Effector CD8-positive, alpha-beta T cell (primary cell): ENCODE data around the gene PPM1B.
"Not testable (repeated sequence)": the region's sequence is repeated elsewhere in the genome, so short reads cannot be mapped to it uniquely, and the experiment has no call there.

Experiments
- DNase-seq: peaks from one replicate; lab custom pipeline; 2025; lab: John Stamatoyannopoulos, UW

The PPM1B gene

GRCh38 chr2:44200759-44201158 is 32.1 kb downstream of the PPM1B start:
- DNase-seq, result no peak

GRCh38 chr2:44201648-44202165 is 33.0 kb downstream of the PPM1B start:
- no peak for DNase-seq

- DNase-seq, result no peak
These were observed 34.9 kb downstream of the PPM1B start for GRCh38 chr2:44203542-44203941.

GRCh38 chr2:44205169-44205568 is 36.5 kb downstream of the PPM1B start:
- DNase-seq, result no peak

GRCh38 chr2:44207102-44207501 is 38.4 kb downstream of the PPM1B start:
- no peak for DNase-seq

GRCh38 chr2:44207648-44208047 is 39.0 kb downstream of the PPM1B start:
- DNase-seq, result not testable (repeated sequence)

GRCh38 chr2:44210362-44210761 is 41.7 kb downstream of the PPM1B start:
- DNase-seq, result no peak

- DNase-seq, result no peak
These were observed 42.5 kb downstream of the PPM1B start for GRCh38 chr2:44211183-44211582.

GRCh38 chr2:44212302-44212701 is 43.6 kb downstream of the PPM1B start:
- no peak for DNase-seq

- no peak for DNase-seq
These were observed 47.2 kb downstream of the PPM1B start for GRCh38 chr2:44215827-44216226.

- no peak for DNase-seq
These were observed 50.1 kb downstream of the PPM1B start for GRCh38 chr2:44218771-44219170.

- no peak for DNase-seq
These were observed 58.1 kb downstream of the PPM1B start for GRCh38 chr2:44226753-44227152.

GRCh38 chr2:44230378-44230777 is 61.7 kb downstream of the PPM1B start:
- DNase-seq, result no peak

GRCh38 chr2:44233450-44234128 is 64.9 kb downstream of the PPM1B start:
- DNase-seq, result no peak

- no peak for DNase-seq
These were observed 68.5 kb downstream of the PPM1B start for GRCh38 chr2:44237221-44237620.

GRCh38 chr2:44242904-44243303 is 74.2 kb downstream of the PPM1B start:
- DNase-seq, result no peak

- DNase-seq, result peak; percentile 29
These were observed 75.6 kb downstream of the PPM1B start for GRCh38 chr2:44244135-44244871.

GRCh38 chr2:44245083-44245861 is 76.6 kb downstream of the PPM1B start:
- no peak for DNase-seq

GRCh38 chr2:44246436-44246835 is 77.8 kb downstream of the PPM1B start:
- no peak for DNase-seq

GRCh38 chr2:44246840-44247369 is 78.2 kb downstream of the PPM1B start:
- DNase-seq, result no peak

- no peak for DNase-seq
These were observed 79.2 kb downstream of the PPM1B start for GRCh38 chr2:44247924-44248323.

GRCh38 chr2:44249269-44249668 is 80.6 kb downstream of the PPM1B start:
- DNase-seq, result not testable (repeated sequence)
